ENCODE data around the gene DNAI2. TPM values are rescaled to one million over a fixed set of nuclear protein-coding genes. Genes with fewer than 3 reads are reported as not detected.

Gene DNAI2
- total RNA-seq, 1 experiment from 2014 or later, result not detected

DNA sequence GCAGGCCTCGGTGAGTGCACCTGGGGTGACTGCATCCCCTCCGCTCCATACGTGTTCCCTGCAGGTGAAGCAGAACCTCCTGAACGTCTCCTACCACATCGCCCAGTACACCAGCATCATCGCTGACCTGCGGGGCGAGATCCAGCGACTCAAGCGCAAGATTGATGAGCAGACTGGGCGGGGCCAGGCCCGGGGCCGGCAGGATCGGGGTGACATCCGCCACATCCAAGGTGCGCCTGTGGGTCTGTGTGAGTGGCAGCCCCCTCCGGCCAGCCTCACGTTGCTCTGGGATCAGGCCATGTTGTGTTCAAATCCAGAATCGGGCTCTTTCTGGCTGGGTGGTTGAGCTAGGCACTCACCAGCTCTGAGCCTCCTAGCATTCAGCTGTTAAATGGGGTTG is 75.1 kb downstream of the DNAI2 start:
- no peaks in the 10 kb centered on the region for H3K36me3 Mint-ChIP-seq (ENCODE audit: insufficient read depth, unreplicated experiment)
- no peak for DNase-seq
- Histone ChIP-seq H3K36me3 (ENCODE audit: control insufficient read depth, insufficient read depth, low read length) (no peaks in the 10 kb centered on the region), H3K4me1 (no peaks in the 10 kb centered on the region), H3K9me3 (no peaks in the 10 kb centered on the region), H3K27me3 (replicated peaks; ENCODE audit: control insufficient read depth, insufficient read depth, low read length) (no peaks in the 10 kb centered on the region), H3K4me3 (ENCODE audit: low read depth, low read length) (no peak overlapping the region)
- intact Hi-C loops (cut with micrococcal nuclease; ENCODE audit: unreplicated experiment), result no loop called here
- CTCF ChIA-PET, result no interaction called here
- TF ChIP-seq, protein P1, sequence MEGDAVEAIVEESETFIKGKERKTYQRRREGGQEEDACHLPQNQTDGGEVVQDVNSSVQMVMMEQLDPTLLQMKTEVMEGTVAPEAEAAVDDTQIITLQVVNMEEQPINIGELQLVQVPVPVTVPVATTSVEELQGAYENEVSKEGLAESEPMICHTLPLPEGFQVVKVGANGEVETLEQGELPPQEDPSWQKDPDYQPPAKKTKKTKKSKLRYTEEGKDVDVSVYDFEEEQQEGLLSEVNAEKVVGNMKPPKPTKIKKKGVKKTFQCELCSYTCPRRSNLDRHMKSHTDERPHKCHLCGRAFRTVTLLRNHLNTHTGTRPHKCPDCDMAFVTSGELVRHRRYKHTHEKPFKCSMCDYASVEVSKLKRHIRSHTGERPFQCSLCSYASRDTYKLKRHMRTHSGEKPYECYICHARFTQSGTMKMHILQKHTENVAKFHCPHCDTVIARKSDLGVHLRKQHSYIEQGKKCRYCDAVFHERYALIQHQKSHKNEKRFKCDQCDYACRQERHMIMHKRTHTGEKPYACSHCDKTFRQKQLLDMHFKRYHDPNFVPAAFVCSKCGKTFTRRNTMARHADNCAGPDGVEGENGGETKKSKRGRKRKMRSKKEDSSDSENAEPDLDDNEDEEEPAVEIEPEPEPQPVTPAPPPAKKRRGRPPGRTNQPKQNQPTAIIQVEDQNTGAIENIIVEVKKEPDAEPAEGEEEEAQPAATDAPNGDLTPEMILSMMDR (IDR thresholded peaks at IDR 0.05; ENCODE audit: insufficient read depth in 1 of 2, low read depth in 1 of 2, low read length in 1 of 2, severe bottlenecking in 1 of 2, unreplicated experiment in 1 of 2), result no peak
- no peaks in the 10 kb centered on the region for H3K9me3 Mint-ChIP-seq (ENCODE audit: unreplicated experiment)
- POLR2A ChIA-PET, result no interaction called here
- no TSS peak for BruUV-seq (replicated peaks)
- H3K4me1 Mint-ChIP-seq (ENCODE audit: low read depth, unreplicated experiment), result peaks cover 6% of the 10 kb centered on the region
- peaks cover 22% of the 10 kb centered on the region for H3K27me3 Mint-ChIP-seq (ENCODE audit: insufficient read depth, unreplicated experiment)
- no peak overlapping the region for H3K27ac Mint-ChIP-seq (ENCODE audit: unreplicated experiment)
- no peak overlapping the region for H3K4me3 Mint-ChIP-seq (ENCODE audit: unreplicated experiment)

DNA sequence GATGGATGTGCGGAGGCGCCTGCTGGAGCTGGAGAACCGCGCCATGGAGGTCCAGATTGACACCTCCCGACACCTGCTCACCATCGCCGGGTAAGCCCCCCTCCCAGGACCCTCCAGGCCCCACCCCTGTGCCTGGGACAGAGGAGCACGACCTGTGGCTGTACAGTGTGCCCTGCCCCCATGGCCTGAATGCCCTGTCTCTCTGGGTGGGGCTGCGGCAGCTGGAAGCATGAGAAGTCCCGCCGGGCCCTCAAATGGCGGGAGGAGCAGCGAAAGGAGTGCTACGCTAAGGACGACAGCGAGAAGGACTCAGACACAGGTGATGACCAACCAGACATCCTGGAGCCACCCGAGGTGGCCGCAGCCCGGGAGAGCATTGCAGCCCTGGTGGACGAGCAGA is 76.5 kb downstream of the DNAI2 start:
- BruUV-seq (replicated peaks), result no TSS peak
- no peak overlapping the region for H3K4me3 Mint-ChIP-seq (ENCODE audit: unreplicated experiment)

DNA sequence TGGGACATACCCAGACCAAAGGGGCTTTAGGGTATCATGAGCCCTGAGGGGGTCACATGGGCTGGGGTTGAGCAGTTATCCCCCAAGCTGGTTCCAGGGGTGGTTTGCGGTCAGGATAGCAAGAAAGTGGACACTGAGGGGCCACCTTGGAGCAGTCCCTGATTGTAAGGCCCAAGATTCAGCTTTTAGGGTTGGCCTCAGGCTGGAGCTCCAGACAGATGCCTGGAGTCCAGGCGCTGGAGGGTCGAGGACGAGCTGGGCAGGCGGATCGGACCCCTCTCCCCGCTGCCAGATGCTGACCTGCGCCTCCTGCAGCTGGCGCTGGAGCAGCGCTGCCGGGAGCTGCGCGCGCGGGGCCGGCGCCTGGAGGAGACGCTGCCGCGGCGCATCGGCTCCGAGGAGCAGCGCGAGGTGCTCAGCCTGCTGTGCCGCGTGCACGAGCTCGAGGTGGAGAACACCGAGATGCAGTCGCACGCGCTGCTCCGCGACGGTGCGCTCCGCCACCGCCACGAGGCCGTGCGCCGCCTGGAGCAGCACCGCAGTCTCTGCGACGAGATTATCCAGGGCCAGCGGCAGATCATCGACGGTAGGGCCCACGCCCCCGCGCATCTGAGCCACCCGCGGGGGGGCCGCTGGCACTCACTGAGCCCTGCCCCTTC is 77.6 kb downstream of the DNAI2 start:
- intact Hi-C loops (cut with micrococcal nuclease; ENCODE audit: unreplicated experiment), result no loop called here
- Mint-ChIP-seq H3K9me3 (ENCODE audit: unreplicated experiment) (no peaks in the 10 kb centered on the region), H3K27me3 (ENCODE audit: insufficient read depth, unreplicated experiment) (peaks cover 25% of the 10 kb centered on the region), H3K4me1 (ENCODE audit: low read depth, unreplicated experiment) (peaks cover 6% of the 10 kb centered on the region), H3K36me3 (ENCODE audit: insufficient read depth, unreplicated experiment) (no peaks in the 10 kb centered on the region), H3K4me3 (ENCODE audit: unreplicated experiment) (no peak overlapping the region), H3K27ac (ENCODE audit: unreplicated experiment) (no peak overlapping the region)
- Histone ChIP-seq H3K27me3 (replicated peaks; ENCODE audit: control insufficient read depth, insufficient read depth, low read length) (no peaks in the 10 kb centered on the region), H3K4me3 (ENCODE audit: low read depth, low read length) (no peak overlapping the region), H3K9me3 (no peaks in the 10 kb centered on the region), H3K4me1 (no peaks in the 10 kb centered on the region), H3K36me3 (ENCODE audit: control insufficient read depth, insufficient read depth, low read length) (no peaks in the 10 kb centered on the region)
- no TSS peak for BruUV-seq (replicated peaks)
- ChIA-PET CTCF (interaction anchor here (1.2 kb wide), 1 partner anchor 11 kb away, joined by 3 read pairs; no protein-coding TSS in a partner anchor), POLR2A (no interaction called here)
- no peak for DNase-seq
- TF ChIP-seq, protein P1 (IDR thresholded peaks at IDR 0.05; ENCODE audit: insufficient read depth in 1 of 2, low read depth in 1 of 2, low read length in 1 of 2, severe bottlenecking in 1 of 2, unreplicated experiment in 1 of 2), result no peak

More for the DNA sequence above, 76.5 kb downstream of the DNAI2 start:
- Mint-ChIP-seq H3K27me3 (ENCODE audit: insufficient read depth, unreplicated experiment) (peaks cover 25% of the 10 kb centered on the region), H3K4me1 (ENCODE audit: low read depth, unreplicated experiment) (peaks cover 6% of the 10 kb centered on the region), H3K27ac (ENCODE audit: unreplicated experiment) (no peak overlapping the region), H3K9me3 (ENCODE audit: unreplicated experiment) (no peaks in the 10 kb centered on the region), H3K36me3 (ENCODE audit: insufficient read depth, unreplicated experiment) (no peaks in the 10 kb centered on the region)
- Histone ChIP-seq H3K4me1 (no peaks in the 10 kb centered on the region), H3K4me3 (ENCODE audit: low read depth, low read length) (no peak overlapping the region), H3K36me3 (ENCODE audit: control insufficient read depth, insufficient read depth, low read length) (no peaks in the 10 kb centered on the region), H3K27me3 (replicated peaks; ENCODE audit: control insufficient read depth, insufficient read depth, low read length) (no peaks in the 10 kb centered on the region), H3K9me3 (no peaks in the 10 kb centered on the region)
- POLR2A ChIA-PET, result no interaction called here
- TF ChIP-seq, protein P1 (IDR thresholded peaks at IDR 0.05; ENCODE audit: insufficient read depth in 1 of 2, low read depth in 1 of 2, low read length in 1 of 2, severe bottlenecking in 1 of 2, unreplicated experiment in 1 of 2), result no peak
- intact Hi-C loops (cut with micrococcal nuclease; ENCODE audit: unreplicated experiment), result no loop called here
- no peak for DNase-seq
- CTCF ChIA-PET, result no interaction called here

Data from Caco-2 (cell line).